ENCODE results near the gene CPSF3.

Gene CPSF3

DNA sequence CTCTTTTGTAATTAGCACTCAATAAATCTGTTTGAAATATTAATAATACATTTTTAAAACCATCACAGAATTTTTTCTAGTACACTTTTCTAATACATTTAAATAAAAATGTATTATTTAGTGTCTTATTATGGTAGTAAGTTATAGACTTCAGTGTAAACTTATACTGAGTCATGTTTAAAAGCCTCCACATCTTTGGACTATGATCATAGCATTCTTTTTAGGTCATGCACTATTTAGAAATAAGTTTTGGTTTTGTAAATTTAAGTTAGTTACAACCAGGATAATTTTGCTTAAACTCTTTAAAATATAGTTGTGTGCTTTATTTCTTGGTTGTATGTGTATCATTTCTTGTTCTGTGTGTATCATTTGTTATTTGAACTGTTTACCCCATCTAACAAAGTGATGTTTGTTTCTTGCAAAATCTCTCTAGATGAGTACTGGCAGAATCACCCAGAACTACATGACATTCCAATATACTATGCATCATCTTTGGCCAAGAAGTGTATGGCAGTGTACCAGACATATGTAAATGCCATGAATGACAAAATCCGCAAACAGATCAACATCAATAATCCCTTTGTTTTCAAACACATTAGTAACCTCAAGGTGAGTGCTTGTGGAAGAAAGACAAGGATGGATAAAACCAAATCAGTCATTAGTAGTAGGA lies 16.7 kb downstream of the CPSF3 start:
- CTCF ChIA-PET: no interaction called here

GRCh38 chr2:9441556-9441955 lies 18.1 kb downstream of the CPSF3 start:
- DNase-seq (ENCODE audit: low read depth, low spot score): no peak
- CTCF ChIA-PET: no interaction called here
- TF ChIP-seq, protein P1, sequence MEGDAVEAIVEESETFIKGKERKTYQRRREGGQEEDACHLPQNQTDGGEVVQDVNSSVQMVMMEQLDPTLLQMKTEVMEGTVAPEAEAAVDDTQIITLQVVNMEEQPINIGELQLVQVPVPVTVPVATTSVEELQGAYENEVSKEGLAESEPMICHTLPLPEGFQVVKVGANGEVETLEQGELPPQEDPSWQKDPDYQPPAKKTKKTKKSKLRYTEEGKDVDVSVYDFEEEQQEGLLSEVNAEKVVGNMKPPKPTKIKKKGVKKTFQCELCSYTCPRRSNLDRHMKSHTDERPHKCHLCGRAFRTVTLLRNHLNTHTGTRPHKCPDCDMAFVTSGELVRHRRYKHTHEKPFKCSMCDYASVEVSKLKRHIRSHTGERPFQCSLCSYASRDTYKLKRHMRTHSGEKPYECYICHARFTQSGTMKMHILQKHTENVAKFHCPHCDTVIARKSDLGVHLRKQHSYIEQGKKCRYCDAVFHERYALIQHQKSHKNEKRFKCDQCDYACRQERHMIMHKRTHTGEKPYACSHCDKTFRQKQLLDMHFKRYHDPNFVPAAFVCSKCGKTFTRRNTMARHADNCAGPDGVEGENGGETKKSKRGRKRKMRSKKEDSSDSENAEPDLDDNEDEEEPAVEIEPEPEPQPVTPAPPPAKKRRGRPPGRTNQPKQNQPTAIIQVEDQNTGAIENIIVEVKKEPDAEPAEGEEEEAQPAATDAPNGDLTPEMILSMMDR (IDR thresholded peaks at IDR 0.05; ENCODE audit: insufficient read depth, low read length, missing control alignments): no peak
- POLR2A ChIA-PET: no interaction called here
- no peak overlapping the region for H3K4me3 ChIP-seq (ENCODE audit: low read depth, low read length)

More for the DNA sequence above, 16.7 kb downstream of the CPSF3 start:
- H3K4me3 ChIP-seq (ENCODE audit: low read depth, low read length): no peak overlapping the region
- DNase-seq (ENCODE audit: low read depth, low spot score): no peak
- POLR2A ChIA-PET: no interaction called here
- TF ChIP-seq, protein P1 (IDR thresholded peaks at IDR 0.05; ENCODE audit: insufficient read depth, low read length, missing control alignments): no peak

- CTCF ChIA-PET: interaction anchor here (1.3 kb wide), 1 partner anchor 27 kb away, joined by 3 read pairs; no protein-coding TSS in a partner anchor
- TF ChIP-seq, protein P1 (IDR thresholded peaks at IDR 0.05; ENCODE audit: insufficient read depth, low read length, missing control alignments): no peak
Measured at GRCh38 chr2:9443526-9443925, 20.1 kb downstream of the CPSF3 start.

DNA sequence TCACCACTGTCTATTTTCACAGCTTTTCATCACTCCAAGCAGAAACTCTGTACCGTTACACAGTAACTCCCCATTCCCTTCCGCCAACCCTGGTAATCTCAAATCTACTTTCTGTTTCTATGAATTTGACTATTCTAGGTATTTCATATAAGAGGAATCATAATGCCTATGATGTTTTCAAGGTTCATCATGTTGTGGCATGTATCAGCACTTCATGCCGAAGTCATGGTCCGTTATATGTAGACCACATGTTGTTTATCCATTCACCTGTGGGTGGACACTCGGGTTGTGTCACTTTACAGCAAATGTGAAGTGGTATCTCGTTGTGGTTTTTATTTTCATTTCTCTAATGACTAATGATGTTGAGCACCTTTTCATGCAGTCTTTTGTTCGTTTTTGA lies 21.6 kb downstream of the CPSF3 start:
- TF ChIP-seq, protein P1 (IDR thresholded peaks at IDR 0.05; ENCODE audit: insufficient read depth, low read length, missing control alignments): no peak
- no peak overlapping the region for H3K4me3 ChIP-seq (ENCODE audit: low read depth, low read length)
- DNase-seq (ENCODE audit: low read depth, low spot score): no peak
- ChIA-PET POLR2A (no interaction called here), CTCF (interaction anchor here (1.3 kb wide), 1 partner anchor 25 kb away, joined by 3 read pairs; no protein-coding TSS in a partner anchor)

More at GRCh38 chr2:9443526-9443925, 20.1 kb downstream of the CPSF3 start:
- POLR2A ChIA-PET: no interaction called here
- no peak for DNase-seq (ENCODE audit: low read depth, low spot score)
- H3K4me3 ChIP-seq (ENCODE audit: low read depth, low read length): no peak overlapping the region

DNA sequence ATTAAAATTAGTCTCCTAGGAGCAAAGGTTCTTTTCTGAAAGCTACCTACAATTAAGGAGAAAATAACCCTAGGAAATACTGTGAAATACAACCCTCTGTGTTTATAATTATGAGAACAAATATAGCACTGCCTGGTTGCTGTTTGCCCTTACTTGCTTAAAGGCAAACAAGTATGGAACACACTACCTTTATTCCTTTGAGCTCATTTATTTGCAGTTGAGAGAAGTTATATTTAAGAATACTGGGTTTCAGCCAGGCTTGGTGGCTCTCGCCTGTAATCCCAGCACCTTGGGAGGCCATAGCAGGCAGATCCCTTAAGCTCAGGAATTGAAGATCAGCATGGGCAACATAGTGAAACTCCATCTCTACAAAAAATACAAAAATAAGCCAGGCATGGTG lies 27.8 kb downstream of the CPSF3 start:
- ChIA-PET CTCF (interaction anchor here (0.7 kb wide), 1 partner anchor 17 kb away, joined by 3 read pairs; no protein-coding TSS in a partner anchor), POLR2A (no interaction called here)
- no peak for DNase-seq (ENCODE audit: low read depth, low spot score)
- no peak overlapping the region for H3K4me3 ChIP-seq (ENCODE audit: low read depth, low read length)
- TF ChIP-seq, protein P1 (IDR thresholded peaks at IDR 0.05; ENCODE audit: insufficient read depth, low read length, missing control alignments): no peak

- no peak overlapping the region for H3K4me3 ChIP-seq (ENCODE audit: low read depth, low read length)
- no peak for DNase-seq (ENCODE audit: low read depth, low spot score)
- ChIA-PET CTCF (no interaction called here), POLR2A (no interaction called here)
- TF ChIP-seq, protein P1 (IDR thresholded peaks at IDR 0.05; ENCODE audit: insufficient read depth, low read length, missing control alignments): no peak
Measured at GRCh38 chr2:9460441-9461017, 37.1 kb downstream of the CPSF3 start.

All from AG04449 (cell line).